GM12878 (cell line): ENCODE data around the gene ENOX1. TPM values are rescaled to one million over a fixed set of nuclear protein-coding genes. Genes with fewer than 3 reads are reported as not detected.

Experiments
- ATAC-seq: fragments of 200-7000 bp; cut with Tn5 transposase; 3 replicates; pipeline ENCODE4 v1.9.1; 2020; ENCODE audit warnings: mild to moderate bottlenecking, moderate library complexity
- BruUV-seq: library from RNA; stranded (reverse); fragments of 400-500 nt; replicated peaks from 2 replicates; lab custom pipeline; 2021; lab: Mats Ljungman, UMichigan
- CTCF ChIA-PET: fragments of 300-600 bp; sonication (Branson Sonifier 250); formaldehyde crosslinking; extraction: SDS; loops from one replicate; lab custom pipeline; 2021; ENCODE audit warnings: inconsistent platforms; lab: Yijun Ruan, JAX
- POLR2A ChIA-PET: fragments of 350-600 bp; formaldehyde crosslinking; extraction: SDS; loops from one replicate; lab custom pipeline; 2021; ENCODE audit warnings: inconsistent platforms; lab: Charles Lee
- RAD21 ChIA-PET: fragments of 300-600 bp; sonication (Branson Sonifier 250); formaldehyde crosslinking; loops from one replicate; lab custom pipeline; 2023; ENCODE audit warnings: antibody characterized with exemption; ENCODE audit not compliant: unreplicated experiment; lab: Charles Lee
- SMC1A ChIA-PET: fragments of 300-600 bp; sonication (Branson Sonifier 250); formaldehyde crosslinking; loops from one replicate; lab custom pipeline; 2023; ENCODE audit not compliant: unreplicated experiment, uncharacterized antibody; lab: Charles Lee
- DNase-seq: peaks from one replicate; pipeline ENCODE4 v3.0.0-alpha.2; 2011; ENCODE audit warnings: low read depth, low spot score
- FAIRE-seq: peaks from 3 replicates; lab custom pipeline; 2011; peaks lifted over from hg19 to GRCh38; lab: Jason Lieb, UNC
- H2AFZ ChIP-seq: 2 replicates; pipeline ENCODE4 v1.6.0; 2011; ENCODE audit warnings: low read depth, low read length, control low read depth; ENCODE audit not compliant: control insufficient read depth
- H3K27ac ChIP-seq: 2 replicates; pipeline ENCODE4 v1.5.1; 2011; ENCODE audit warnings: control low read depth; ENCODE audit not compliant: control insufficient read depth, insufficient read depth
- H3K27me3 ChIP-seq, 2 experiments: replicated peaks in 1 of 2; 2 replicates each; pipeline versions ENCODE4 v1.6.0 to v1.6.1; 2011; ENCODE audit warnings: low read length in 1 of 2; ENCODE audit not compliant: control insufficient read depth in 2 of 2, insufficient read depth in 2 of 2
- H3K36me3 ChIP-seq, 2 experiments: 2 replicates each; pipeline ENCODE4 v1.5.1; 2011; ENCODE audit warnings: low read length in 1 of 2; ENCODE audit not compliant: control insufficient read depth in 2 of 2, insufficient read depth in 2 of 2
- H3K4me1 ChIP-seq: 2 replicates; pipeline ENCODE4 v1.6.1; 2011; ENCODE audit warnings: mild to moderate bottlenecking, low read length, moderate library complexity, mixed read lengths; ENCODE audit not compliant: control insufficient read depth, insufficient read depth
- H3K4me2 ChIP-seq: 2 replicates; pipeline ENCODE4 v1.6.0; 2011; ENCODE audit warnings: control low read depth; ENCODE audit not compliant: control insufficient read depth, insufficient read depth
- H3K4me3 ChIP-seq: fragments of 200-600 bp; sonication (generic); 2 replicates; pipeline ENCODE4 v1.5.1; 2016
- H3K79me2 ChIP-seq: 2 replicates; pipeline ENCODE4 v1.6.0; 2011; ENCODE audit warnings: low read length; ENCODE audit not compliant: control insufficient read depth, insufficient read depth
- H3K9ac ChIP-seq: 2 replicates; pipeline ENCODE4 v1.8.0; 2011; ENCODE audit warnings: low read length, control low read depth, mixed read lengths; ENCODE audit not compliant: control insufficient read depth, insufficient read depth
- H3K9me3 ChIP-seq: replicated peaks from 3 replicates; pipeline ENCODE4 v1.5.1; 2011; ENCODE audit warnings: mild to moderate bottlenecking, low read length; ENCODE audit not compliant: control insufficient read depth, insufficient read depth
- H4K20me1 ChIP-seq: 2 replicates; pipeline ENCODE4 v1.6.0; 2011; ENCODE audit not compliant: control insufficient read depth, insufficient read depth
- BCL11A ChIP-seq: IDR thresholded peaks from 2 replicates; pipeline ENCODE4 v1.6.1; 2011; ENCODE audit warnings: low read depth, low read length
- E2F4 ChIP-seq: IDR thresholded peaks from 2 replicates; pipeline ENCODE4 v1.6.1; 2012; ENCODE audit warnings: low read depth, low read length, improper control_type of control experiment
- E4F1 ChIP-seq: fragments of 450-650 bp; IDR thresholded peaks from 2 replicates; pipeline ENCODE4 v1.6.1; 2018; ENCODE audit warnings: borderline replicate concordance, mild to moderate bottlenecking; ENCODE audit not compliant: partially characterized antibody
- HDGF ChIP-seq: fragments of 450-650 bp; IDR thresholded peaks from 2 replicates; pipeline ENCODE4 v1.6.1; 2016; ENCODE audit warnings: antibody characterized with exemption
- IRF3 ChIP-seq: fragments of 450-650 bp; IDR thresholded peaks from 2 replicates; pipeline ENCODE4 v1.6.1; 2014; ENCODE audit warnings: mild to moderate bottlenecking
- JUNB ChIP-seq: IDR thresholded peaks from 2 replicates; pipeline ENCODE4 v1.6.1; 2016; ENCODE audit warnings: antibody characterized with exemption, mild to moderate bottlenecking
- LARP7 ChIP-seq: fragments of 450-650 bp; IDR thresholded peaks from 2 replicates; pipeline ENCODE4 v1.6.1; 2017; ENCODE audit warnings: mild to moderate bottlenecking
- MTA2 ChIP-seq: fragments of 450-650 bp; IDR thresholded peaks from 2 replicates; pipeline ENCODE4 v1.6.1; 2016; ENCODE audit warnings: low read depth, mild to moderate bottlenecking, moderate library complexity
- PAX5 ChIP-seq: IDR thresholded peaks from 2 replicates; pipeline ENCODE4 v1.6.1; 2011; ENCODE audit warnings: low read depth, low read length, borderline replicate concordance
- SRF ChIP-seq, 2 experiments: IDR thresholded peaks; 2 replicates each; pipeline ENCODE4 v1.6.1; 2011; ENCODE audit warnings: low read depth in 2 of 2, low read length in 2 of 2, mild to moderate bottlenecking in 1 of 2, moderate library complexity in 1 of 2
- YBX1 ChIP-seq: fragments of 450-650 bp; IDR thresholded peaks from 2 replicates; pipeline ENCODE4 v1.6.1; 2016; ENCODE audit warnings: antibody characterized with exemption
- ZZZ3 ChIP-seq: IDR thresholded peaks from 2 replicates; pipeline ENCODE4 v1.6.1; 2011; ENCODE audit warnings: low read depth; ENCODE audit not compliant: control insufficient read depth, insufficient read length
- WGBS: methylation state at CpG from one replicate; pipeline ENCODE4 v1.1.6; 2016; ENCODE audit warnings: low lambda C conversion rate; ENCODE audit not compliant: insufficient replicate concordance, insufficient coverage; ENCODE audit errors: missing lambda C conversion rate; 5-methylcytosine and 5-hydroxymethylcytosine counted together
- in situ Hi-C: fragments of 300-500 bp; cut with MboI; formaldehyde crosslinking; loops from 9 replicates; pipeline ENCODE4 v1.14.3; 2018; ENCODE audit warnings: mixed read lengths
- intact Hi-C: fragments of 100-400 bp; cut with micrococcal nuclease; formaldehyde crosslinking; loops from one replicate; pipeline ENCODE4 v1.14.2; 2022; ENCODE audit not compliant: unreplicated experiment
- polyA plus RNA-seq, 11 experiments: library from polyadenylated mRNA; depleted of rRNA in 4 of 11; unstranded in 6 of 11; stranded (reverse) in 5 of 11; fragments of >200 nt; fragmentation: Nextera tagmentation in 4 of 11; fragmentation: Illumina TruSeq in 1 of 11; extraction: Ambion mirVana in 4 of 11; extraction: Trizol in 1 of 11; gene quantifications; 1 replicate in 1 of 11; 2 replicates in 10 of 11; pipeline versions ENCODE4 v1.2.1 to v1.2.3, GENCODE V29; 2011 to 2016; ENCODE audit warnings: inconsistent platforms in 2 of 11, missing spikeins in 2 of 11, low read depth in 1 of 11
- total RNA-seq, 4 experiments: library from RNA; depleted of rRNA in 3 of 4; stranded (reverse); fragments of >200 nt in 3 of 4; fragmentation: Illumina TruSeq in 1 of 4; extraction: Trizol in 1 of 4; gene quantifications; 2 replicates each; pipeline versions ENCODE4 v1.2.1 to v1.2.3, GENCODE V29; 2013 to 2021

The ENOX1 gene
- total and polyA plus RNA-seq, 10 of the 15 experiments (the other 5 are each of a cell fraction or from before 2014, with no cell fraction given) = 0.11 to 0.26 (median 0.15) TPM

GRCh38 chr13:43611281-43612273 lies 175.2 kb downstream of the ENOX1 start:
- Histone ChIP-seq H3K27ac (no peak overlapping the region), H3K4me1 (no peaks in the 10 kb centered on the region), H2AFZ (no peak overlapping the region), H4K20me1 (no peaks in the 10 kb centered on the region), H3K4me3 (no peak overlapping the region), H3K36me3 (no peaks in the 10 kb centered on the region), H3K9ac (no peak overlapping the region), H3K9me3 (no peaks in the 10 kb centered on the region), H3K79me2 (no peaks in the 10 kb centered on the region), H3K4me2 (no peak overlapping the region), H3K27me3 (no peaks in the 10 kb centered on the region)
- CTCF ChIA-PET = interaction anchor here (0.5 kb wide), 1 partner anchor 135 kb away, joined by 3 read pairs; no protein-coding TSS in a partner anchor
- in situ Hi-C loops (no loop called here), intact Hi-C loops (no loop called here)
- TF ChIP-seq IRF3 (no peak), SRF (IDR thresholded peaks at IDR 0.05; ENCODE audit: low read depth in 2 of 2, low read length in 2 of 2) (no peak), PAX5 (no peak), JUNB (no peak), MTA2 (no peak), E2F4 (no peak), HDGF (no peak), LARP7 (no peak), E4F1 (no peak), BCL11A (no peak), YBX1 (no peak), ZZZ3 (no peak)
- RAD21 ChIA-PET = interaction anchor here (1.1 kb wide), 1 partner anchor 147 kb away, joined by 3 read pairs; no protein-coding TSS in a partner anchor
- POLR2A ChIA-PET = no interaction called here
- ATAC-seq = no peak
- no TSS peak for BruUV-seq
- WGBS = 27% methylated on average over 3 of the region's 3 CpGs
- SMC1A ChIA-PET = no interaction called here
- FAIRE-seq = no peak
- no peak for DNase-seq
